Activated B cell treated with CpG ODN at 0.5 μM for 24 hours (primary cell): ENCODE results near the gene CACNA1I. TPM values are rescaled to one million over a fixed set of nuclear protein-coding genes. Genes with fewer than 3 reads are reported as not detected.

Experiments used
- ATAC-seq: fragments of 200-7000 bp; cut with Tn5 transposase; one replicate; pipeline ENCODE4 v1.10.0; 2021; ENCODE audit warnings: low read depth, mild to moderate bottlenecking, moderate library complexity
- CTCF ChIA-PET: fragments of 350-600 bp; sonication (Branson Sonifier 250); formaldehyde crosslinking; loops from one replicate; lab custom pipeline; 2021; ENCODE audit warnings: antibody characterized with exemption; lab: Charles Lee
- POLR2A ChIA-PET: fragments of 350-600 bp; sonication (Branson Sonifier 250); formaldehyde crosslinking; loops from one replicate; lab custom pipeline; 2021; ENCODE audit warnings: antibody characterized with exemption; lab: Charles Lee
- DNase-seq: peaks from one replicate; pipeline ENCODE4 v3.0.0; 2022
- H3K27ac Mint-ChIP-seq: one replicate; pipeline ENCODE4 v1.8.0; 2020; ENCODE audit warnings: mixed read lengths
- H3K27me3 Mint-ChIP-seq: one replicate; pipeline ENCODE4 v1.8.0; 2021; ENCODE audit warnings: mixed read lengths
- H3K36me3 Mint-ChIP-seq: one replicate; pipeline ENCODE4 v1.8.0; 2021; ENCODE audit warnings: low read depth, mixed read lengths
- H3K4me1 Mint-ChIP-seq: one replicate; pipeline ENCODE4 v1.8.0; 2021; ENCODE audit warnings: mixed read lengths
- H3K4me3 Mint-ChIP-seq: one replicate; pipeline ENCODE4 v1.8.0; 2020; ENCODE audit warnings: mild to moderate bottlenecking, mixed read lengths
- H3K9me3 Mint-ChIP-seq: one replicate; pipeline ENCODE4 v1.8.0; 2020; ENCODE audit warnings: mixed read lengths
- intact Hi-C: fragments of 100-400 bp; cut with micrococcal nuclease; formaldehyde crosslinking; loops from one replicate; pipeline ENCODE4 v1.15.1; 2024
- total RNA-seq: library from RNA; stranded (reverse); gene quantifications from 2 replicates; pipeline ENCODE4 v1.2.3, GENCODE V29; 2022
- TF ChIP-seq, protein P1 (sequence below): fragments of 200-600 bp; IDR thresholded peaks from one replicate; pipeline ENCODE4 v1.8.0; 2022; ENCODE audit warnings: antibody characterized with exemption, mild to moderate bottlenecking

The CACNA1I gene
- total RNA-seq, 1 donor from 2014 or later: not detected

DNA sequence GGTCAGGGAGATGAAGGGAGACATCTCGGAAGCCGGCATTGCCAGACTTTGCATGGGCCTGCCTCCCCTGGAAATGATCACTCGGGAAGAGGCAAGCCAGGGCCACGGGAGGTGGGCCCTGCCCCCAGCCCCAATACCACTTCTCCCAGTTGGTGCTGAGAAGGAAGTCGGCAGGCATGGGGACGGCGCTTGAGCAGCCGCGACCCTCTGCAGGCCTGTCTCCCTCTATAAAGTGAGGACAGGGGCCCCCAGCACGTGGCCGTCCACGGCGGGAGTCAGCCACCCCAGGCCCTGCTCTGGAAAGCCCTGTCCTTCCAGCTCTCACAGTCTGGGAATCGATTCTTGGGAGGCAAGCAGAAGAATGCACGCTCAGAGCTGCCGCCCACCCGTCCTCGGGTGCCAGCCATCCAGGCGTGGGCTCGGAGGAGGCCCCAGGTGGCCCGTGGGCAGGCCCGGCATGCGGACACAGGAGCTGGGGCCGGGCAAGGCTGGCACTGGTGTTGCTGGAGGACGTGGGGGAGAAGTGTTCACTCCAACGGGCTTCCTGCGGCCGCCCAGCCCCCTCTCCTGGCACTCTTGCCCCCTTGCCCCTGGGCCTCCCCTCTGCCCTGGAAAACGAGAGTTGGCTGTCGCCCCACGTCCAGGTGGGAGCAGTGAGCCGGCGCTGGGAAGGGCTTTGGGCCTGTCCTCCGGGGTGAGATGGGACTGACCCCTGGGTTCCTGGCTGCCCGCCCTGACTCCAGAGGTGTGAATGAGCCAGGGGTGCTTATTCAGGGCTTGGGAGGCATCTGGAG lies 77.5 kb downstream of the CACNA1I start:
- Mint-ChIP-seq H3K4me3 (no peak overlapping the region), H3K4me1 (no peaks in the 10 kb centered on the region), H3K27ac (no peak overlapping the region), H3K27me3 (no peaks in the 10 kb centered on the region), H3K36me3 (no peaks in the 10 kb centered on the region), H3K9me3 (no peaks in the 10 kb centered on the region)
- no peak for DNase-seq
- intact Hi-C loops: no loop called here
- ChIA-PET CTCF (no interaction called here), POLR2A (no interaction called here)
- TF ChIP-seq, protein P1, sequence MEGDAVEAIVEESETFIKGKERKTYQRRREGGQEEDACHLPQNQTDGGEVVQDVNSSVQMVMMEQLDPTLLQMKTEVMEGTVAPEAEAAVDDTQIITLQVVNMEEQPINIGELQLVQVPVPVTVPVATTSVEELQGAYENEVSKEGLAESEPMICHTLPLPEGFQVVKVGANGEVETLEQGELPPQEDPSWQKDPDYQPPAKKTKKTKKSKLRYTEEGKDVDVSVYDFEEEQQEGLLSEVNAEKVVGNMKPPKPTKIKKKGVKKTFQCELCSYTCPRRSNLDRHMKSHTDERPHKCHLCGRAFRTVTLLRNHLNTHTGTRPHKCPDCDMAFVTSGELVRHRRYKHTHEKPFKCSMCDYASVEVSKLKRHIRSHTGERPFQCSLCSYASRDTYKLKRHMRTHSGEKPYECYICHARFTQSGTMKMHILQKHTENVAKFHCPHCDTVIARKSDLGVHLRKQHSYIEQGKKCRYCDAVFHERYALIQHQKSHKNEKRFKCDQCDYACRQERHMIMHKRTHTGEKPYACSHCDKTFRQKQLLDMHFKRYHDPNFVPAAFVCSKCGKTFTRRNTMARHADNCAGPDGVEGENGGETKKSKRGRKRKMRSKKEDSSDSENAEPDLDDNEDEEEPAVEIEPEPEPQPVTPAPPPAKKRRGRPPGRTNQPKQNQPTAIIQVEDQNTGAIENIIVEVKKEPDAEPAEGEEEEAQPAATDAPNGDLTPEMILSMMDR: no peak
- ATAC-seq: no peak

DNA sequence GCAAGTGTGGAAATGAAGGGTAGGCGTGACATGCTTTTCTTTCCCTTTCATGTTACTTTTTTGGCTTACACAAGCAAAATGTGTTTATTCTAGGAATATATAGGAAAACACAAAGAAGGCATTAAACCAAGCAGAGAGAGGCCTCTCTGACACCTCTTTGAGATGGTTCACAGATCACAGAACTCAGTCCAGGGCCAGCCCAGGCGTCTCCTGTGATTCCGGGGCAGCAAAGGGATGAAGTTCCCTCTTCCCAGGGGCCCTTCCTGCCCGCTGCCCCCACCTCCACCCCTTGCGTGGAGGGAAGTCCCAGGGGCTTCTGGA lies 78.0 kb downstream of the CACNA1I start:
- CTCF ChIA-PET: no interaction called here
- ATAC-seq (no peak), DNase-seq (no peak)
- Mint-ChIP-seq H3K27me3 (no peaks in the 10 kb centered on the region), H3K9me3 (no peaks in the 10 kb centered on the region), H3K27ac (no peak overlapping the region), H3K4me1 (no peaks in the 10 kb centered on the region), H3K36me3 (no peaks in the 10 kb centered on the region), H3K4me3 (no peak overlapping the region)
- POLR2A ChIA-PET: no interaction called here
- intact Hi-C loops: no loop called here
- TF ChIP-seq, protein P1: no peak

DNA sequence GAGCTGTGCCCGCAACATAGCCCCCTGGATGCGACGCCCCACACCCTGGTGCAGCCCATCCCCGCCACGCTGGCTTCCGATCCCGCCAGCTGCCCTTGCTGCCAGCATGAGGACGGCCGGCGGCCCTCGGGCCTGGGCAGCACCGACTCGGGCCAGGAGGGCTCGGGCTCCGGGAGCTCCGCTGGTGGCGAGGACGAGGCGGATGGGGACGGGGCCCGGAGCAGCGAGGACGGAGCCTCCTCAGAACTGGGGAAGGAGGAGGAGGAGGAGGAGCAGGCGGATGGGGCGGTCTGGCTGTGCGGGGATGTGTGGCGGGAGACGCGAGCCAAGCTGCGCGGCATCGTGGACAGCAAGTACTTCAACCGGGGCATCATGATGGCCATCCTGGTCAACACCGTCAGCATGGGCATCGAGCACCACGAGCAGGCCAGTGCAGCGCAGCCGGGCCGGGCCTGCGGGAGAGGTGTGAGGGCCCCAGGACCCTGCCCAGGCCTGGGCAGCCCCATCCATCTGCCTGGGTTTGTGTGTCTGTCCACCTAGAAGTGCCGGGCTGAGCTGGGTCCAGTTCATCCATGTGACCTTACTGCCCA lies 79.0 kb downstream of the CACNA1I start:
- TF ChIP-seq, protein P1: no peak
- ChIA-PET POLR2A (no interaction called here), CTCF (no interaction called here)
- no peaks in the 10 kb centered on the region for H3K27me3 Mint-ChIP-seq
- intact Hi-C loops: no loop called here
- DNase-seq (no peak), ATAC-seq (no peak)
- no peaks in the 10 kb centered on the region for H3K4me1 Mint-ChIP-seq
- no peaks in the 10 kb centered on the region for H3K36me3 Mint-ChIP-seq
- no peak overlapping the region for H3K4me3 Mint-ChIP-seq
- no peak overlapping the region for H3K27ac Mint-ChIP-seq
- no peaks in the 10 kb centered on the region for H3K9me3 Mint-ChIP-seq

DNA sequence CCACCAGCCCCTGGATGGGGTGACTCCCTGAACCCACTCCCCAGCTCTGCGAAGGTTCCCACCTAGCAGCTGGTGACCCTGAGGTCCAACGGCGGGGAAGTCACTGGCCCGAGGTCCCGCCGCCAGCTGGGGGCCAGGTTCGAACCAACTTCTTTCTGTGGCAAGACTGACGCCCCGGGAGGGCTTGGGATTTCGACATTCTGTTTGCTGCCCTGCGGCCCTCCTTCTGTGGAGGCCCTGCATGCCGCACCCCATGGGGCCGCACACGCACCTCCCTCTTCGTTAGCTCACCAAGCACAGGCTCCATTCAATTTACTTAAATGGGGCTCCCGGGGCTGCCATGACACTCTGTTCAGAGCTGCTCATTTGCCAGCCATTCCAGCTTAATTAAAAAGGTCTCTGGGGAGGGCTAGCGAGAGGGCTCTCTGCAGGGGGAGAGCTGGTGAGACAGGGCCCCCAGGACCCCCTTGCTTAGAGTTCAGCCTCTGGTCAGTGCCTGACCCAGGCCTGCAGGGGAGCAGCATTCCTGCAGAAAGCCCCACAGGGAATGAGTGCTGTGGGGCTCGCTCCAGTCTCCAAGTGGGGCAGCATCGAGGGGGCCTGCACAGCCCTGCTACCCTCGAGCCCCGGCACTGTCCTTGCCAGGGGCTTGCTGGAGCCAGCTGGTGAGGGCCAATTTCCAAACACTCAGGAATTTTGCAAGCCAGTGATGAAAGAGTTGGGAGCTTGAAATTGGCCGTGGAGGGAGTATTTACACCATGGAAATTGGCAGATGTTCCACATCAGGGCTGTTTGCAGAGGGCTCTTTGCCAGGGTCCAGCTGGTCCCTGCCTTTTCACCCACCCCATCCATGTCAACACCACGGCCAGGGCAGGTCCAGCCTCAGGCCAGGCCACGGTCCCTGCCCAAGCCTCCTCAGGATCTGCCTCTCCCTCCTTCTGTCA lies 80.8 kb downstream of the CACNA1I start:
- ATAC-seq: no peak
- Mint-ChIP-seq H3K9me3 (no peaks in the 10 kb centered on the region), H3K36me3 (no peaks in the 10 kb centered on the region), H3K4me1 (peaks cover 2% of the 10 kb centered on the region), H3K4me3 (no peak overlapping the region), H3K27me3 (peaks cover 6% of the 10 kb centered on the region), H3K27ac (no peak overlapping the region)
- no peak for DNase-seq
- POLR2A ChIA-PET: no interaction called here
- intact Hi-C loops: no loop called here
- TF ChIP-seq, protein P1: no peak
- CTCF ChIA-PET: no interaction called here
